ENCODE data around the gene GLTPD2.
A peak's percentile ranks its signal among the peaks of the same experiment; 100 is the strongest.

The GLTPD2 gene

GRCh38 chr17:4766723-4767122 lies 22.0 kb upstream of the GLTPD2 start:
- DNase-seq (ENCODE audit: low read depth in 2 of 2) = no peak
- TF ChIP-seq CTCF (IDR thresholded peaks at IDR 0.05; ENCODE audit: low read depth, low read length) = no peak
- H3K4me3 ChIP-seq (replicated peaks in 1 of 2; ENCODE audit: low read depth in 2 of 2, low read length in 2 of 2) = no peak overlapping the region

DNA sequence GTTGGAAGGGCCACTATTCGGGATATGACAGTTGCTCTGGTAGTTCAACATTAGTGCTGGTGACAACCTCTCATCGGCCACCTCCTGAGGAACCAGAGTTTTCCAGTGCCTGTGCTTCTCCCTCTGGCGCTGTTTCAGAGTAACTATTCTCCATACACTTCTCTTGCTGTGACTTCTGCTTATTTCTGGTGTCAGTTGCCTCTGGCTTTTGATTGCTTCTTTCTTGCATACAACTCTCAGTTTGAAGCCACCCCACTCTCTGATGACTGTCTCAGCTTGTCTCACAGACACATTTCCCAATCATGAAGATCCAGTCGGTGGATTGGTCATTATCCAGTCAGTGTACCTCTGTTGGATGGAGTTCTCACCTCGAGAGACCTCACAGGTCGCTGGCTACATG lies 20.5 kb upstream of the GLTPD2 start:
- no peak for DNase-seq (ENCODE audit: low read depth in 2 of 2)
- no peak overlapping the region for H3K4me3 ChIP-seq (replicated peaks in 1 of 2; ENCODE audit: low read depth in 2 of 2, low read length in 2 of 2)
- no peak for TF ChIP-seq CTCF (IDR thresholded peaks at IDR 0.05; ENCODE audit: low read depth, low read length)

- H3K4me3 ChIP-seq (replicated peaks in 1 of 2; ENCODE audit: low read depth in 2 of 2, low read length in 2 of 2) = no peak overlapping the region
- TF ChIP-seq CTCF (IDR thresholded peaks at IDR 0.05; ENCODE audit: low read depth, low read length) = no peak
- DNase-seq (ENCODE audit: low read depth in 2 of 2) = peak in 1 of 2 donors; percentile 53
Measured at GRCh38 chr17:4769628-4770027, 19.1 kb upstream of the GLTPD2 start.

- no peak for TF ChIP-seq CTCF (IDR thresholded peaks at IDR 0.05; ENCODE audit: low read depth, low read length)
- no peak within 1 kb of the TSS for H3K4me3 ChIP-seq (replicated peaks in 1 of 2; ENCODE audit: low read depth in 2 of 2, low read length in 2 of 2)
- no peak for DNase-seq (ENCODE audit: low read depth in 2 of 2)
Measured at GRCh38 chr17:4771519-4772234, 17.1 kb upstream of the GLTPD2 start, which contains the start of gene TM4SF5. Gene TM4SF5, plus strand, starts transcription at chr17:4771886. Its CDS starts 37 bp downstream, at chr17:4771923.

GRCh38 chr17:4772235-4772613 lies 16.5 kb upstream of the GLTPD2 start:
- TF ChIP-seq CTCF (IDR thresholded peaks at IDR 0.05; ENCODE audit: low read depth, low read length) = no peak
- no peak overlapping the region for H3K4me3 ChIP-seq (replicated peaks in 1 of 2; ENCODE audit: low read depth in 2 of 2, low read length in 2 of 2)
- no peak for DNase-seq (ENCODE audit: low read depth in 2 of 2)

DNA sequence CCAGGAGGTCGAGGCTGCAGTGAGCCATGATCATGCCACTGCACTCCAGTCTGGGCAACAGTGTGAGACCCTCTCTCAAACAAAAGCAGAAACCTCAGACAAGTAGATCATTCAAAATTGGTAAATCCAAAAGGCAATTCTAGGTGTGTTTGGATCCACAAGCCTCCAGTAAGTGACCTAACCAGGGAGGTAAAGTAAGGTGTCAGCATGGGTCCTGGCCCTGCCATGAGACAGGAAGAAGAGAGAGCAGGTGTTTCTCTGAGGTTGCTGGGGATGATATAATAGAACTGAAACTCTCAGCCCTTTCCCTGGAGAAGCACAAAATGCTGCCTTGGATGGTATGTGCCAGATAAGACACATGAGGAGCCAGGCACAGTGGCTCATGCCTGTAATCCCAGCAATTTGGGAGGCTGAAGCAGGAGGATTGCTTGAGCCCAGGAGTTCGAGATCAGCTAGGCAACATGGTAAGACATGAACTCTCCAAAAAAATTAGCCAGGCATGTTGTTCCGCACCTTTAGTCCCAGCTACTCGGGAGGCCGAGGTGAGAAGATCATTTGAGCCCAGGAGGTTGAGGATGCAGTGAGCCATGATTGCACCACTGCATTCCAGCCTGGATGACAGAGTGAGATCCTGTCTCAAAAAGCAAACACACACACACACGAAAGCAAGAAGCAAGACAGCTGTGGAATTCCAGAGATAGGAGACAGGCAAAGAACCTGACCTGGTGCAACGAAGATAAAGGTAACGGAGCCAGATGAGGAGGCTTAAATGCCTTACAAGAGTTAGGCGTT lies 10.6 kb upstream of the GLTPD2 start:
- peak in 1 of 2 donors; percentile 39 for DNase-seq (ENCODE audit: low read depth in 2 of 2)
- TF ChIP-seq CTCF (IDR thresholded peaks at IDR 0.05; ENCODE audit: low read depth, low read length) = no peak

More for the DNA sequence above, 10.6 kb upstream of the GLTPD2 start:
- no peak overlapping the region for H3K4me3 ChIP-seq (replicated peaks in 1 of 2; ENCODE audit: low read depth in 2 of 2, low read length in 2 of 2)

All from cardiac fibroblast (primary cell).